ENCODE data around the gene LAMA5.

LAMA5 gene

DNA sequence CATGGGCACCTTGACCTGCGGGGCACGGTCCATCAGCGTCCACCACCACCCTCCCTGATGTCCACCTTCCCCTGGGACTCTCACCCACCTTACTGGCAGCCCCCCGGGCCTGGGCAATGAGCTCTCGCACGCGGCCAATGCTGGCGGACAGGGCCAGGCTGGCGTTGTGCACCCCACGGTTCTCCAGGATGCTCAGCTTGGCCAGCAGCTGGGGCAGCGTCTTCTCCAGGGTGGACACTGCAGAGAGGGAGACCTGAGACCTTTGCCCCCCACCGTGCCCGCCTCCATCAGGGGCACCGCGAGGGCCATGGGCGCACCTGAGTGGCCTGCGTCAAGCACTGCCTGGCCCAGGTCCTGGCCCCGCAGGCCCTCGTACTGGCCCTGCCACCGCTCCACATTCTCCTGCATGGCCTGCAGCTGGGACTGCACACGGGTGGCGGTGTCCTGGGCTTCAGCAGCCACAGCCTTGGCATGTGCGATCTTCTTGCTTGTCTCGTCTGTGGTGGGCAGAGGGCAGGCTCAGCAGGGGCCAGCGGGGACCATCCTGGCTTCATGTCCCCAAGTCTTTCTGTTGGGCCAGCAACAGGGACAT lies 52.3 kb downstream of the LAMA5 start:
- DNase-seq (ENCODE audit: low read depth in 3 of 3) = no peak

DNA sequence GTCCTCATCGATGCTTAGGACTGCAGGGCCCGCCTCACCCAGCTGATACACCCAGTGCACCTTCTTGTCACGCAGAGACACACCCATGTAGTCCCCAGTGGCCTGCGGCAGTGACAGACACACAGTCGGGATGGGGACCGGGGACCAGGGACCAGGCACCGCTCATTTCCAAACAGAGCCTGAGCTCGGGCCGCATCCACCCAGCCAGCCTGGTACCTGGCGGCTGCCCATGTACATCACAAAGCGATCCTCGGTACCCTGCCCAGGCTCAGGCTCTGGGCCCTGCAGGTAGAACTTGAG lies 52.8 kb downstream of the LAMA5 start:
- no peak for DNase-seq (ENCODE audit: low read depth in 3 of 3)

DNA sequence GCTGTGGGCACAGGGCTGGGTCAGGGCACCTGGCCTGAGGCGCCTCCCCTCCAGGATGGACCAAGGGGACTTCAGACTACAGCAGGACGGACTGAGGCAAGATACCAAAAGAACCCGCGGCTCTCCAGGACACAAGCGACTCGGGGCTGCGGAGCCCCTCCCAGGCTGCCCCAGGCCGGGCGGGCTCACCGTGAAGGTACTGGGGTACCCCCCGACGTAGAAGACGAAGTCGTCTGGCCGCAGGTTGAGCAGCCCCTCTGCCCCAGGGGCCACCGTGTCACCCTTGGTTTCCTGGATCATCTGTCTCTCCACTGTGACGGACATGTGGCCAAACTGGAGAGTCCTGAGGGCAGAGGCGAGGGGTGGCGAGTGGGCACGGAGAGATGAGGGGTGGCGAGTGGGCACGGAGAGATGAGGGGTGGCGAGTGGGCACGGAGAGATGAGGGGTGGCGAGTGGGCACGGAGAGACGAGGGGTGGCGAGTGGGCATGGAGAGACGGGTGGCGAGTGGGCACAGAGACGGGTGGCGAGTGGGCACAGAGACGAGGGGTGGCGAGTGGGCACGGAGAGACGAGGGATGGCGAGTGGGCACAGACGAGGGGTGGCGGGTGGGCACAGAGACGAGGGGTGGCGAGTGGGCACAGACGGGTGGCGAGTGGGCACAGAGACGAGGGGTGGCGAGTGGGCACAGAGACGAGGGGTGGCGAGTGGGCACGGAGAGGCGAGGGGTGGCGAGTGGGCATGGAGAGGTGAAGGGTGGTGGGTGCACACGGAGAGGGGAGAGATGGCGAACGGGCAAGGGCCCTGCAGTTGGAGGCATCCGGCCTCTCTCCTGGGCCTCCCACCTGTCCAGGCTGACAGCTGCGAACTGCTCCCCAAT lies 53.4 kb downstream of the LAMA5 start:
- no peak for DNase-seq (ENCODE audit: low read depth in 3 of 3)

DNA sequence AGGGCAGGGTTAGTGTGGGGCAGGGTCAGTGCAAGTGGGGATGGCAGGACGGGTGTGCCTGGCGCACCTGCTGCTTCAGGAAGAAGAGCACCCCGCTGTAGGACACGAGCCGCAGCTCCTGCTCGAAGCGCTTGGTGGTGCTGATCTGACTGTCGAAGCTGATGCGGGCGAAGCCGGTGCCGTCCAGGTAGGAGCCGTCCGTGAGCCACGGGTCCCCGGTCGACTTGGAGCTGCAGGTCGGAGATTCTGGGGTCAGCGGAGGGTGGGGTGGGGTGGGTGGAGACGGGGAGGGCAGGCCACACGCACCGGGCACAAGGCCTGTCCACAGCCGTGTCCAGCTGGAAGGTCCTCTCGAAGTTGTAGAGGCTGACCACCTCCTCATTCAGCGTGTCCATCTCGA lies 54.1 kb downstream of the LAMA5 start:
- no peak for DNase-seq (ENCODE audit: low read depth in 3 of 3)

DNA sequence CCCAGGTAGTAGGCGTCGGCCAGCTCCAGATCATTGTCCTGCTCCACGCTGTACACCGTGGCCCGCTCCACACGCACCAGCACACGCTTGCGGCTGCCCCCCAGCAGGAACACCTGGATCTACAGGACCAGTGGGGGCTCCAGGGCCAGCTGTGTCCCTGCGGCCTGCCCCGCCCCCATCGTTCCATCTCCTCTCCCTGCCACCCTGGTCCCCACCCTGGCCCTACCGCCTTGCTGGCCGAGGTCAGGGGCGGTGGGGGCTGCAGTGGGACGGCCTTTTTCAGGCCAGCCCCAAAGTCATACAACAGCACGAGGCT lies 54.5 kb downstream of the LAMA5 start:
- DNase-seq (ENCODE audit: low read depth in 3 of 3) = no peak

DNA sequence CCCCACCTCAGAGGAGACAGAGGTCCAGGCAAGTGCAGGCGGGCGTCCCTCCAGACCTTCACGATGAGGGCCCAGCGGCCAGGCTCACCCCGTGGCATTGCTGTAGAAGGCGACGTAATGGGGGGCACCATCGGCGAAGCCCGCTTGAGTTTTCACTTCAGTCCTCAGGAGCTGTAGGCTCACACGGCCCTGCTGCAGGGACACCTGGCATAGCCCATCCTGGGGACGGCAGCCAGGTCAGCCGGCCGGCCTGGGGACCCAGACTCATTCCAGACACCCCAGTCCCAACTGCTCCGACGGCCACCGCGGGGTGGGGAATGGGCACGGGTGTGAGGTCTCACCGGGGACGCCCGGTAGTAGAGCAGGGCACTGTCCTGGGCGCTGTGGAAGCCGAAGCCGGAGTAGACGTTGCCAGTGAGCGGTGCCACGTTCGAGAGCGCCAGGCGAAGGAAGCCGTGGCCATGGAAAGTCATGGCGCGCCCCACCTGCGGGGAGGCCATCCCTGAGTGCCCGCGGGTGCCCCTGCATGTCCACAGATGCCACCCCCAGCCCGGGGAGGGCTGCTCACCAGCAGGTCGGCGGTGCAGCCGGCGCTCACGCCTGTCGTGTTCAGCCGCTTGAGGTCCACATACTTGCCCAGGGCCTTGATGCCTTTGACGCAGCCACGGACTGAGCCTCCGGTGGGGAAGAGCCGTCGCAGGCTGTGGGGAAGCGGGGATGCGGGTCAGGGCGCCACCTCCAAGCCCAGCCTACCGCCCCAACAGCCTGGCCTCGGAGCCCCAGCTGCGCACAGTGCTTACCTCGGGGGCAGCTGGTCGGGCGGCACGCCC lies 55.1 kb downstream of the LAMA5 start:
- DNase-seq (ENCODE audit: low read depth in 3 of 3) = no peak

DNA sequence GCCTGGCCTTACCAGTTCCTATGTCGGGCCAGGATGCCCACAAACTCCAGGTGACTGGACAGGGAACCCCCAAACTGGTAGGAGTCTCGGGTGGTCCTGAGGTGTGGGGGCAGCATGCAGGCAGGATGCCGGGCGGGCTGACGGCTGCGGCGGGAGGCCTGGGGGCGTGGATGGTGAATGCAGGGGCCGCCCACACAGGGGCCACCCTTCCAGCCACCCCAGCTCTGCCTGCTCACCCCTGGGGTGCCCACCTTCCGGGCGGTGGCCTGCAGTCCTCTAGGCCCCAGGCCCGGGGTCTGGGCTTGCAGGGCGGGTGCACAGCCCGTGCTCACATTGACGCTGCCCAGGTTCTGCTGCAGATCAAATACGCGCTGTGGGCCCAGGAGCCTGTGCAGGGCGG lies 56.0 kb downstream of the LAMA5 start:
- no peak for DNase-seq (ENCODE audit: low read depth in 3 of 3)

DNA sequence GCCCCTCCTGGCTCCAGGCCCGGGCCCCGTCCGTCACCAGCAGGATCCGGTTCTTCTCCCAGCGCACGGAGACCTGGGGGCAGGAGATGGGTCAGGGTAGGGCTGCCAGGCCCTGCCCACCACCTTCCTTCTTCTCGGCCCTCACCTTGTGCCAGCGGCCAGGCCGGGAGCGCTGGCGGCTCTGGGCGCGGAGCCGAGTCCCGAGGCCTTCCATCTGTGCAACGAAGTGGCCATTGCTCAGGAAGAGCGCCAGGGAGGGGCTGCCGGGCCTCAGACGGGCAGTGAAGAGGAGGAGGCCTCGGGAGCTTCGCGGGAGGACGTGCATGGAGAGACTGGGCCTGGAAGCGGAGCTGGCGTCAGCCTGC lies 56.4 kb downstream of the LAMA5 start:
- no peak for DNase-seq (ENCODE audit: low read depth in 3 of 3)

DNA sequence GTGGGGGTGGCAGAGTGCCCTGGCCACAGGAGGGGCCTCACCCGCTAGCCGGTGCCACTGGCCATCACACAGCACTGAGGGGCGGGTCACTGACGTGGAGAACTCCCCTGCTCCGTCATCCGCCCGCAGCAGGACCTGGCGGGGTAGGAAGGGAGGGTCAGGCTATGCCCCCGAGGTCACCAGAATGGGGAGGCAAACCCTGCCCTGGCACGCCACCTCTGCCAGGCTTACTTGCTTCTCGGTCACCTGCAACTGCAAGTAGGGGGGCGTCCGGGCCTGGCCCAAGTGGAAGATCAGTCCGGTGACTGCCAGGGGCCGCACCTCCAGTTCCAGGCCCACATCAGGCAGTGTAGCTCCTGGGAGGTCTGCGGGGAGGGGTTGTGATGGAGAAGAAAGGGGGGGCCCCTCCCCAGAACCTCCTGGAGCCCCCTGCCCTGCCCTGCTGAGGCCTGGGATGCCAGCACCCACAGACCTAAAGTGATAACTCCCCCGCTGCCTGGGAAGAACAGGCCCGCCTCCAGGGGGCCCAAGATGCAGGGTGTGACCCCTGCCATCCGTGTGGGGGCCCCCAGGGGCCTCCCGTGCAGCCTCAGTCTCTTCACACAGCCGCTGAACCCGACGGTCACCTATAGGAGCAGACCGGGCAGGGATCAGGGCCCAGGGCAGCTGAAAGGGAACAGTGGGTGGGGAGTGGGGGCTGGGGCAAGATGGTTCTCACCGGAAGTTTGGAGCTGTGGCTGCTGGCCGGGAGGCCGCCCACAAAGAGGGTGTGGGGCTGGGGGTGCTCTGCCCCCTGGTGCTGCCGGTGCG lies 57.0 kb downstream of the LAMA5 start:
- DNase-seq (ENCODE audit: low read depth in 3 of 3) = no peak

DNA sequence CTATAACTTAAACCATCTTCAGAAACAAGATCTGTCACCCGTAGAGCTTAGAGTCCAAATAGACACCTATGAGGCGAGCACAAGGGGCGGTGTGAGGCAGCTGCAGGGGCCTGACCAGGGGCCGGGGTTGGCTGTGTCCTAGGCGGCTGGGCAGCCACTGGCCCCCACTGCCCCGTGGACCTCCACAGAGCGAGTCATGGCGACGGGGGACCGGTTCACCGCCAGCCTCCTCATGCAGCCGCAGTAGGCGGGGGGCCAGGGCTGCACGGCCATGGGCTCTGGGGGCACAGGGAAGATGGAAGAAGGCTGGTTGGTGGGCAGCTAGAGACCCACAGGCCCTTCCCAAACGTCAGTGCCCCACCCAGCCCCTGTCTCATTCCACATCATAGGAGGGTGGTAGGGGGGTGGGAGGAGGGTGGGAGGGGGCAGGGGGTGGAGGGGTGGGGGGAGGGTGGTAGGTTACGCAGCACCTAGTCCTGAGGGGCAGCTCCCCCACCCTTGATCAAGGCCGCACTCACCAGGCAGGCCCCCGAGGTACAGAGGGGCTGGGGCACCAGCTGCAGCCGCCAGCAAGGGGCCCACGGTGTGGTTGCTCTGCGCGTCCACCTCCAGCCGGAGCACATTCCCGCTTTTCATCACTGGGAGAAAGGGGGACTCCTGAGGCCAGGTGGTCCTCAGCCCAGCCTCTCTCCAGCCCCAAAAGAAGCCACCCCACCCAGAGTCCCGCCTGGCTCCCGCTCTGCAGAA lies 57.7 kb downstream of the LAMA5 start:
- DNase-seq (ENCODE audit: low read depth in 3 of 3) = no peak

DNA sequence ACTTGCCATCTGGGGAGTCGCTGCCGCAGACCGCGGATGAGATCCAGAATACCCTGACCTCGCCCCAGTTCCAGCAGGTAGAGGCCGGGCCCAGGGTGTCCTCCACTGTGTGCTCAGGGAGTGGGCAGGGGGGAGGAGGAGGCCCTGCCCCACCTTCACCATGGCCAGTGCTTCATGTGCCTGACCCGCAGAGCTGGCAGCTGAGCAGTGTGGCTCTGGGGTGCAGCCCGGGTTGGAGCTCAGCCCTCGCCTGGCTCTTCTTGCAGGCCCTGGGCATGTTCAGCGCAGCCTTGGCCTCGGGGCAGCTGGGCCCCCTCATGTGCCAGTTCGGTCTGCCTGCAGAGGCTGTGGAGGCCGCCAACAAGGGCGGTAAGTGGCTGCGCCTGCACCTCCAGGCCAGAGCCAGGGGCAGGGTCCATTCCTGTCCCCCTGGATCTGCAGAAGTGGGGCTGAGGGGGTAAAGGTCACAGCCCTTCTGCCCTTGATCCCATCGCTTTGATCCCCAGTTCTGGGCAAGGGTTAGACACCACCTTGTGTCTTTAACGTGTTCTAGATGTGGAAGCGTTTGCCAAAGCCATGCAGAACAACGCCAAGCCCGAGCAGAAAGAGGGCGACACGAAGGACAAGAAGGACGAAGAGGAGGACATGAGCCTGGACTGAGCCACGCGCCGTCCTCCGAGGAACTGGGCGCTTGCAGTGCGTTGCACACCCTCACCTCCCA lies 58.9 kb downstream of the LAMA5 start:
- no peak for DNase-seq (ENCODE audit: low read depth in 3 of 3)

DNA sequence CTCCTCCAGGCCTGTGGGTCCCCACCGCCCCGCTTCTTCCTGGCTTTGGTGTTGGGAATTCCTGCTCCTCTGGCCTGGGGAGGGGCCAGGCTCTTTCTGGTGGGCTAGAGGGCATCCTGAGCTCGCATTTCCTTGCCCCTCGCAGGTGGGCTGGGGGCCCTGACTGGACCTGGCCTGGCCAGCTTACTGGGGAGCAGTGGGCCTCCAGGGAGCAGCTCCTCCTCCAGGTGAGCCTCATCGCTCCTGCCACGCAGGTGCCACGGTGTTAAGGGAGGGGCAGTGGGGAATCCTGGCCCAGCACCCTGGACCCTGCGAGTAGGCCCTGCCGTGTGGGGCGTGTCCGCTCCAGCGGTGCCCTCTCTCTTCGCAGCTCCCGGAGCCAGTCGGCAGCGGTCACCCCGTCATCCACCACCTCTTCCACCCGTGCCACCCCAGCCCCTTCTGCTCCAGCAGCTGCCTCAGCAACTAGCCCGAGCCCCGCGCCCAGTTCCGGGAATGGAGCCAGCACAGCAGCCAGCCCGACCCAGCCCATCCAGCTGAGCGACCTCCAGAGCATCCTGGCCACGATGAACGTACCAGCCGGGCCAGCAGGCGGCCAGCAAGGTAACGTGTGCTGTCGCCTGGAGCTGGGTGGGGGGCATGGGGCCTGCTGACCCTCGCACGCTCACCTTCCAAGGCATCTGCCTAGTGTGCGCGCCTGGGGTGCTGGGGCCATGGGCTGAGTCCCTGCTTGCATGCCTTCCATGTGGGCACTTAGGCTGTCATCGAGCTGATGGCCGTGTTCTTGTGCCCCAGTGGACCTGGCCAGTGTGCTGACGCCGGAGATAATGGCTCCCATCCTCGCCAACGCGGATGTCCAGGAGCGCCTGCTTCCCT lies 59.6 kb downstream of the LAMA5 start:
- DNase-seq (ENCODE audit: low read depth in 3 of 3) = no peak

DNA sequence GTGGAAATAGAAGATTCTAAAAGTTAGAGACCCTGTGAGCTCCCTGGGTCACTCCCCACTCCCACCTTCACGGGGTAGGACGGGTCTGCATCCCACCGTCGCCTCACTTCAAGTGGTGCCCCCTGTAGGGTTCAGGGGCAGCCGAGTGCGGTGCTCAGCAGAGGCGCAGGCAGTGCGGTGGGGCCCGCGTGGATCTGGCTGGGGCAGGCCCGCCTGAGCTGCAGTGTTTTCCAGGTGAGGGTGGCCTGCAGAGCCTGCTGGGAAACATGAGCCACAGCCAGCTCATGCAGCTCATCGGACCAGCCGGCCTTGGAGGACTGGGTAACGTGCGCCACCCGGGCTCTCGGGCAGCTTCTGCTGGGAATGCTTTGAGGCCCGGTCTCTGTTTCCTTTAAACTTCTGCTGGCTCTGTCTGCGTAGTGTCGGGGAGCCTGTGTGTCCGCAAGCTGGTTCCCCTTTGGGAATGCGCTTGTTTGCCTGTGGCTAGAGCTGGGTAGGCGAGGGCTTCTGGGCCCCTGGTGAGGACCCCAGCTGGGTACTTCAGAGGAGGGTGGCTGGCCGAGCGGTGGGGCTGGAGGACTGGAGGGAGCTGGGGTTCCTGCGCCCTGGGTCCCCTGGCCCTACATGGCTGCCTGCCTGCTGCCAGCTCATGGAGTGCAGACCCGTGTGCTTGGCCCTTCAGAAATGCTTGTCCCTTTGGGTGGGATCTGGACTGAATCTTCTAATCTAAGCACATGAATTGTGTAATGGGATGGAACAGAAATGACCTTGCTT lies 60.5 kb downstream of the LAMA5 start:
- DNase-seq (ENCODE audit: low read depth in 3 of 3) = no peak

DNA sequence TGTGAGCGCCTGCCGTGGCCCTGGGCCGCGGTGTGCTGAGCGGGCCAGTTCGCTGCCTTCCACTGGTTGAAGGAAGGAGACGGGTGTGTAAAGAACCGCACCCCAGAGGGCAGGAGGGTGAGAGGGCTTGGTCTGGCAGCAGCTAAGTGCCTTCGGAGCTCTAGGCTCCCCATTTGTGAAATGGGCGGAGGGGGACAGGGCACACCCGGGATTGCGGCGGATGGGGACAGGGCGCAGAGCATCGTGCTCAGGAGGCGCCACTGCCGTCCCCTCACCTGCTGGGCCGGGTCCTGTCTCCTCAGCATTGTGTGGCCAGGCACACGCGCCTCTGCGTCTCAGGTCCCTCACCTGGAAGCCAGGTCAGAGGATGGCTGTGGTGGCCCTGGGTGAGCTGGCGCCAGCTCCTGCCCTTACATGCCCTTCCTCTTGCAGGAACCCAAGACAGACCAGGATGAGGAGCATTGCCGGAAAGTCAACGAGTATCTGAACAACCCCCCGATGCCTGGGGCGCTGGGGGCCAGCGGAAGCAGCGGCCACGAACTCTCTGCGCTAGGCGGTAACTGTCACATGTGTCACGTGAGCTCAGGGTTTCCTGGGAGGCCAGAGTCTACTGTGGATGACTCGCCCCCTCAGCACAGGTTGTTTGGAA lies 61.2 kb downstream of the LAMA5 start:
- DNase-seq (ENCODE audit: low read depth in 3 of 3) = no peak

DNA sequence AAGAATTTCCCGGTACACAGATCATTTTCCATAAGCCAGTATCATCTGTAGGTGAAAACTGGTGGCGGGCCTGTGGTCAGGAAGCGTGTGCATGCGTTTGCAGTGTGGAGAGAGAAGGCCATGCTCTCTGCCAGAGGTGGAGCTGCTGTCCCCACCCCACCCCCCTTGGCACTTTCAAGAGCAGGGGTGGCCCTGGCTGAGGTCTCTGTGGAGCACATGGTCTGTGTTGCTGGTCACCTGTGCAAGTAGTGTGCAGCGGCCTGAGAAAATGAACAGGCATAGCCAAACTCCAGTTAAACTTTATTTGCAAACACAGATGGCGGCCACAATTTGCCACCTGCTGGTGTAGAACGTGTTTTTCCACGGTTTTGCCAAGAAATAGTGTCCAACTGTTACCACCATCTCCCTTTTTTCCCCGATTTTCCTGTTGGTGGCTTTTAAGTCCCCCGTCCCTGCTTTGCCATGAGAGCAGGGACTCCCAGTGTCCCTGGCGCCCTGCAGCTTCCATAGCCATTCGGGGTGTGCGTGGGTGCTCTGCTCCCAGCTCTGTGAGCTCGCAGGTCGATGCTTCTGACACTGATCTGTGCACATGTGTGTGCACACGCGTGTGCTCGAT lies 61.9 kb downstream of the LAMA5 start:
- DNase-seq (ENCODE audit: low read depth in 3 of 3) = no peak

DNA sequence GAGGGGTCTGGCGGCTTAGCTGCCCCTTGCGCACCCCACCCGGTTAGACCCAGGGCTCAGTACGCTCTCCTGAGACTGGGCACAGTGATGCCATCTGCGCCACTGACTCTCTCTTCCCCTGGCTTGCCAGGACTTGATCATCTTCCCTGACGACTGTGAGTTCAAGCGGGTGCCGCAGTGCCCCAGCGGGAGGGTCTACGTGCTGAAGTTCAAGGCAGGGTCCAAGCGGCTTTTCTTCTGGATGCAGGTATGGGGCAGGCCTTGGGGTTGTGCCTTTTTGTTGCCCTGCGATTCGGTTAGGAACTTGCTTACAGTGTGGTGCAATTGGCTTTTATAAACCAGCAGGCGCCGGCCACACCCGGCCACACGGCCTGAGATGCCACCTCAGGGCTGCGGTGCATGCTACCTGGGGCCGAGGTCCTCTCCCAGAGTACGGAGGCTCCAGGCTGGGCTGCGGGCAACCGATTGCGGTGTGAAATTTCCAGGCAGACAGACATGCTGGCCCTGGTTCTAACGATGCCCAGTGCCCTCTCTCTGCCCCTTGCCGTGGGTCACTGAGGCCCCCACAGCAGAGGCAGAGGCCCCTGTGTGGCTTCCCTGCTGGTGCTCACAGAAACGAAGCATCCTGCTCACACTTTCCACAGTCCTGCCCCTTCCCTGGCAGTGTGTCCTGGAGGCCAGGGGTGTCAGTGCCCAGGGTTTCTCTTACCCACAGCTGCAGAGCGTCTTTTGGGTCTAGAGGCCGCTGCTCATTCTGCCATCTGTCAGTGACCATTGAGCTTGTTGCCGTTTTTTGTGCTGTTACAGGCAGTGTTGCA lies 62.6 kb downstream of the LAMA5 start:
- DNase-seq (ENCODE audit: low read depth in 3 of 3) = no peak
